Cardiac muscle cell (in vitro differentiated cells and primary cell): Measurements from ENCODE around the gene TADA1. TPM values are rescaled to one million over a fixed set of nuclear protein-coding genes. Genes with fewer than 3 reads are reported as not detected.

Experiments used
- DNase-seq, 2 donors: peaks; one replicate each; pipeline versions ENCODE4 v3.0.0 to v3.0.0-alpha.2; 2010 to 2017; ENCODE audit warnings: low read depth in 1 of 2, low spot score in 1 of 2
- H3K27ac ChIP-seq: fragments of 200-600 bp; sonication (generic); 2 replicates; pipeline ENCODE4 v1.5.1; 2016
- H3K27me3 ChIP-seq: fragments of 200-600 bp; sonication (generic); 2 replicates; pipeline ENCODE4 v1.6.0; 2016; ENCODE audit warnings: control low read depth
- H3K36me3 ChIP-seq: fragments of 200-600 bp; sonication (generic); 2 replicates; pipeline ENCODE4 v1.5.1; 2016; ENCODE audit warnings: control low read depth
- H3K4me1 ChIP-seq: fragments of 200-600 bp; sonication (generic); 2 replicates; pipeline ENCODE4 v1.8.1; 2017; ENCODE audit warnings: low read depth, mild to moderate bottlenecking, mixed run types
- H3K4me3 ChIP-seq: fragments of 200-600 bp; sonication (generic); 2 replicates; pipeline ENCODE4 v1.5.1; 2016; ENCODE audit warnings: mild to moderate bottlenecking
- H3K9me3 ChIP-seq: fragments of 200-600 bp; sonication (generic); 2 replicates; pipeline ENCODE4 v1.5.1; 2017; ENCODE audit warnings: low read depth, mild to moderate bottlenecking, control low read depth
- polyA plus RNA-seq: library from polyadenylated mRNA; unstranded; fragments of >200 nt; fragmentation: Nextera tagmentation; extraction: Ambion mirVana; gene quantifications from 2 replicates; pipeline ENCODE4 v1.2.1, GENCODE V29; 2016
- total RNA-seq: library from RNA; depleted of rRNA; stranded (reverse); fragments of >200 nt; gene quantifications from 2 replicates; pipeline ENCODE4 v1.2.3, GENCODE V29; 2016
- TF ChIP-seq, protein P1 (sequence below): IDR thresholded peaks from 2 replicates; pipeline ENCODE4 v1.5.1; 2012; ENCODE audit warnings: low read depth, mild to moderate bottlenecking, low read length

TADA1 gene
- total and polyA plus RNA-seq, 2 experiments from 2014 or later: 15.9 to 18.3 TPM

DNA sequence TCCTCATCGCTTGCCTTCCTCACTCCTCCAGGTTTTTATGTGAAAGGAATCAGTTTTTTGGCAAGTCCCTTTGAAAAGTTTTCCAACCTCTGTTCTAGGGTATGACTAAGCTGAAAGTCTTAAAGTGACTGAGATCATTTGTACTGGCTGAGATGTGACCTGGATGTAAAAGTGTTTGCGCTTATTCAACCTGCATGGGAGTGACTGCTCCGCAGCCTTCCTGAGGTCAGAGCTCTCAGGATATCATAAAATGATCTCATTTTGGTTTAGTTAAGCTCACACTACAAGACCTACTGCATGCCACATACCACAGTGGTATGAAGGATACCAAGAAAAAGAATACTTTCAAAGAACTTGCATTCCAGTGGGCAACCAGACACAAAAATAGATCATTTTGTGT is 29.8 kb upstream of the TADA1 start:
- TF ChIP-seq, protein P1, sequence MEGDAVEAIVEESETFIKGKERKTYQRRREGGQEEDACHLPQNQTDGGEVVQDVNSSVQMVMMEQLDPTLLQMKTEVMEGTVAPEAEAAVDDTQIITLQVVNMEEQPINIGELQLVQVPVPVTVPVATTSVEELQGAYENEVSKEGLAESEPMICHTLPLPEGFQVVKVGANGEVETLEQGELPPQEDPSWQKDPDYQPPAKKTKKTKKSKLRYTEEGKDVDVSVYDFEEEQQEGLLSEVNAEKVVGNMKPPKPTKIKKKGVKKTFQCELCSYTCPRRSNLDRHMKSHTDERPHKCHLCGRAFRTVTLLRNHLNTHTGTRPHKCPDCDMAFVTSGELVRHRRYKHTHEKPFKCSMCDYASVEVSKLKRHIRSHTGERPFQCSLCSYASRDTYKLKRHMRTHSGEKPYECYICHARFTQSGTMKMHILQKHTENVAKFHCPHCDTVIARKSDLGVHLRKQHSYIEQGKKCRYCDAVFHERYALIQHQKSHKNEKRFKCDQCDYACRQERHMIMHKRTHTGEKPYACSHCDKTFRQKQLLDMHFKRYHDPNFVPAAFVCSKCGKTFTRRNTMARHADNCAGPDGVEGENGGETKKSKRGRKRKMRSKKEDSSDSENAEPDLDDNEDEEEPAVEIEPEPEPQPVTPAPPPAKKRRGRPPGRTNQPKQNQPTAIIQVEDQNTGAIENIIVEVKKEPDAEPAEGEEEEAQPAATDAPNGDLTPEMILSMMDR: no peak
- Histone ChIP-seq H3K9me3 (no peaks in the 10 kb centered on the region), H3K4me3 (no peak overlapping the region), H3K4me1 (no peaks in the 10 kb centered on the region), H3K36me3 (no peaks in the 10 kb centered on the region), H3K27ac (no peak overlapping the region), H3K27me3 (no peaks in the 10 kb centered on the region)
- DNase-seq: peak in 1 of 2 donors; percentile 32

DNA sequence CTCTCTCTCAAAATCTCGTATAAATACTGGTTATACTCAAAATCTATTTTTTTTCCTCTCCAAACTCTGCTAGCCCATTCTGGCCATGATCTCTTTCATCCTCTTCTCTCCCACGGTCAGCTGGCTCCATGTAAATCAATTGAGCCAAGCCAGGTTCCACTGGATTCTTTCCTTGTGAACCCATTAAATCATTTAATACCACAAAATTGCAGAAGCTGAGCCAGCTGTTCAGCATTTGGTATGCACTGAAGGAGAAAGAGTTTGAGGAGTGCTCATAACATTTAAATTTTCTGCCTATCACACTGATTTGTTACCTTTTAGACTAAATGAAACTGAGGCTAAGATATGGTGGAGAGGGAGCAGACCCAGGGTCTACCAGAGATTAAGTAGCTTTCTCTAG is 29.1 kb upstream of the TADA1 start:
- no peaks in the 10 kb centered on the region for H3K9me3 ChIP-seq
- H3K36me3 ChIP-seq: no peaks in the 10 kb centered on the region
- no peak overlapping the region for H3K27ac ChIP-seq
- H3K4me1 ChIP-seq: no peaks in the 10 kb centered on the region
- DNase-seq: no peak
- no peaks in the 10 kb centered on the region for H3K27me3 ChIP-seq
- TF ChIP-seq, protein P1: no peak
- H3K4me3 ChIP-seq: no peak overlapping the region

- TF ChIP-seq, protein P1: no peak
- Histone ChIP-seq H3K4me3 (no peak overlapping the region), H3K27me3 (no peaks in the 10 kb centered on the region), H3K27ac (no peak overlapping the region), H3K4me1 (no peaks in the 10 kb centered on the region), H3K36me3 (no peaks in the 10 kb centered on the region), H3K9me3 (no peaks in the 10 kb centered on the region)
- no peak for DNase-seq
These were observed 27.2 kb upstream of the TADA1 start for GRCh38 chr1:166903232-166903631.

GRCh38 chr1:166902279-166902678 is 26.2 kb upstream of the TADA1 start:
- Histone ChIP-seq H3K27me3 (no peaks in the 10 kb centered on the region), H3K27ac (no peak overlapping the region)

DNA sequence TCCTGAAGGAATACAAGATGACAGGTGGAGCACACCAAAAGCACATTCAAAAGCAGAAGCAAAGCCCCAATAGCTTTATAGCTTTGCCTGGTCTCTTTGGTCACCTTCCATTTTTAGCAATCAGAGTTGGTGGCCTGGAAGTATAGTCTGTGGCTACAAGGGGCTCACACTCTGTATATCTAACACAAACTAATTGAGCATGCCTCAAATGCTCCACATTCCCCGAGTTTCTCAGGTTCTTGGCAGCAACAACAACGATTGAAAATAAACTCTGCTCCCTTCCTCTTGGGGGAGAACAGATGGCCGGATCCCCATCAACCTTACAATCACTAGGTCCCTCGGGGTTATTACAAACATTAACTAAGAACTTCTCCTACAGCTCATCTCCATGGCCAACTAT is 24.9 kb upstream of the TADA1 start:
- H3K36me3 ChIP-seq: no peaks in the 10 kb centered on the region
- no peaks in the 10 kb centered on the region for H3K4me1 ChIP-seq
- TF ChIP-seq, protein P1: no peak
- no peaks in the 10 kb centered on the region for H3K9me3 ChIP-seq
- no peak for DNase-seq
- H3K27me3 ChIP-seq: no peaks in the 10 kb centered on the region
- no peak overlapping the region for H3K4me3 ChIP-seq
- no peak overlapping the region for H3K27ac ChIP-seq

More at GRCh38 chr1:166902279-166902678, 26.2 kb upstream of the TADA1 start:
- DNase-seq: peak in 1 of 2 donors; percentile 23
- TF ChIP-seq, protein P1: no peak
- H3K4me3 ChIP-seq: no peak overlapping the region
- H3K36me3 ChIP-seq: no peaks in the 10 kb centered on the region
- H3K4me1 ChIP-seq: no peaks in the 10 kb centered on the region
- no peaks in the 10 kb centered on the region for H3K9me3 ChIP-seq

DNA sequence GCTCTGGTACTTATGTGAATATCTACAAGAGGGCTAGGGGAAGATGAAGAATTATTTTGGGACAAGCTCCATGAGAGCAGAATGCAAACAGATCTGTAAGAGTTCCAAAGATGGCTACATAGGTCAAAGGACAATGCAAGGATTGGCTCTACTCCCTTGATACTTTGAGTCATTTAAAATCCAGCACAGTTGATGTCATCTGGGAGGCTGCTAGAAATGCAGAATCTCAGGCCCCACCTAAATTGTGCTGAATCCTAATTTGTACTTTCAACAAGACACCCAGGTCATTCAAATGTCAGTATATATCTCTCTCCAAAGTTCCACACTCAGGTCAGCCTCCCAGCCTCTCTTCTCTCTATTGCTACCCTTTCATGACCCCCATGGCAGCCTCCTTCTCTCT is 23.7 kb upstream of the TADA1 start:
- no peaks in the 10 kb centered on the region for H3K9me3 ChIP-seq
- H3K27ac ChIP-seq: no peak overlapping the region
- TF ChIP-seq, protein P1: no peak
- H3K36me3 ChIP-seq: no peaks in the 10 kb centered on the region
- no peak for DNase-seq
- H3K4me3 ChIP-seq: no peak overlapping the region
- H3K27me3 ChIP-seq: no peaks in the 10 kb centered on the region
- H3K4me1 ChIP-seq: no peaks in the 10 kb centered on the region
